SU-DHL-6 (cell line): ENCODE data around the gene RNASET2.

Source experiments
- H2AFZ ChIP-seq: fragments of 200-600 bp; sonication (generic); 2 replicates; pipeline ENCODE4 v1.6.1; 2014; ENCODE audit warnings: low read depth, mild to moderate bottlenecking, moderate library complexity, mixed read lengths, antibody characterized with exemption, low read length; ENCODE audit not compliant: severe bottlenecking
- H3F3A ChIP-seq: fragments of 200-600 bp; shearing (Covaris generic); 2 replicates; pipeline ENCODE4 v1.6.0; 2016; ENCODE audit warnings: antibody characterized with exemption, mild to moderate bottlenecking; ENCODE audit not compliant: insufficient read depth
- H3K27ac ChIP-seq: fragments of 200-600 bp; sonication (generic); 2 replicates; pipeline ENCODE4 v1.5.1; 2016; ENCODE audit warnings: low read depth, mild to moderate bottlenecking, low read length, moderate library complexity, mixed read lengths
- H3K27me3 ChIP-seq: fragments of 200-600 bp; sonication (generic), shearing (Covaris generic); 2 replicates; pipeline ENCODE4 v1.6.0; 2014; ENCODE audit warnings: mild to moderate bottlenecking, low read length
- H3K36me3 ChIP-seq: fragments of 200-600 bp; sonication (generic); 2 replicates; pipeline ENCODE4 v1.6.1; 2014; ENCODE audit warnings: mild to moderate bottlenecking, low read length, mixed read lengths
- H3K4me2 ChIP-seq: fragments of 300-600, 200-600 bp; shearing (Covaris generic), sonication (generic); 2 replicates; pipeline ENCODE4 v1.6.0; 2014; ENCODE audit warnings: low read length, low read depth, mild to moderate bottlenecking; ENCODE audit not compliant: poor library complexity, severe bottlenecking
- H3K4me3 ChIP-seq: fragments of 200-600 bp; sonication (generic); 2 replicates; pipeline ENCODE4 v1.5.1; 2014; ENCODE audit warnings: antibody characterized with exemption, low read length, mild to moderate bottlenecking, mixed read lengths; ENCODE audit not compliant: insufficient read depth, poor library complexity, severe bottlenecking
- H3K79me2 ChIP-seq: fragments of 200-600 bp; sonication (generic); 2 replicates; pipeline ENCODE4 v1.6.1; 2014; ENCODE audit warnings: mild to moderate bottlenecking, low read length, moderate library complexity; ENCODE audit not compliant: insufficient read depth
- H3K9ac ChIP-seq: fragments of 200-600 bp; sonication (generic); 2 replicates; pipeline ENCODE4 v1.7.0; 2014; ENCODE audit warnings: mild to moderate bottlenecking, low read length
- H3K9me2 ChIP-seq: fragments of 200-600 bp; sonication (generic); replicated peaks from 2 replicates; pipeline ENCODE4 v1.6.1; 2014; ENCODE audit warnings: low read length; ENCODE audit not compliant: insufficient read depth
- H3K9me3 ChIP-seq: fragments of 200-600 bp; sonication (generic); 2 replicates; pipeline ENCODE4 v1.6.1; 2014; ENCODE audit warnings: low read length, mixed read lengths; ENCODE audit not compliant: insufficient read depth
- H4K20me1 ChIP-seq: fragments of 200-600 bp; sonication (generic); 2 replicates; pipeline ENCODE4 v1.6.1; 2014; ENCODE audit warnings: low read depth, mild to moderate bottlenecking, antibody characterized with exemption, low read length, moderate library complexity, mixed read lengths
- CTCF ChIP-seq: fragments of 200-600 bp; sonication (generic); IDR thresholded peaks from one replicate; pipeline ENCODE4 v1.5.1; 2017; ENCODE audit warnings: antibody characterized with exemption, mild to moderate bottlenecking, low read length, moderate library complexity; ENCODE audit not compliant: insufficient read depth, poor library complexity, severe bottlenecking
- EZH2phosphoT487 ChIP-seq: fragments of 200-600 bp; sonication (generic), shearing (Covaris generic); conservative IDR thresholded peaks from 2 replicates; pipeline ENCODE4 v1.6.1; 2018; ENCODE audit warnings: mild to moderate bottlenecking, antibody characterized with exemption, low read length, moderate library complexity, mixed read lengths

RNASET2 gene

GRCh38 chr6:166946125-166946524, 10.2 kb downstream of the RNASET2 start:
- no peak overlapping the region for H3K4me3 ChIP-seq
- no peaks in the 10 kb centered on the region for H3K9me3 ChIP-seq
- H3K9me2 ChIP-seq = no peaks in the 10 kb centered on the region
- no peaks in the 10 kb centered on the region for H3K36me3 ChIP-seq
- H3K27ac ChIP-seq = no peak overlapping the region
- H3F3A ChIP-seq = no peaks in the 10 kb centered on the region
- H3K4me2 ChIP-seq = no peak overlapping the region
- TF ChIP-seq CTCF = no peak
- TF ChIP-seq EZH2phosphoT487 = no peak
- no peaks in the 10 kb centered on the region for H3K79me2 ChIP-seq
- H3K27me3 ChIP-seq = no peaks in the 10 kb centered on the region
- H3K9ac ChIP-seq = no peak overlapping the region
- no peak overlapping the region for H2AFZ ChIP-seq
- H4K20me1 ChIP-seq = no peaks in the 10 kb centered on the region

GRCh38 chr6:166944666-166945256, 11.6 kb downstream of the RNASET2 start:
- no peaks in the 10 kb centered on the region for H3K9me2 ChIP-seq
- no peak overlapping the region for H3K9ac ChIP-seq
- no peak overlapping the region for H3K4me2 ChIP-seq
- H3K36me3 ChIP-seq = no peaks in the 10 kb centered on the region
- H3K79me2 ChIP-seq = no peaks in the 10 kb centered on the region
- no peaks in the 10 kb centered on the region for H3K27me3 ChIP-seq
- H3K9me3 ChIP-seq = no peaks in the 10 kb centered on the region
- no peaks in the 10 kb centered on the region for H3F3A ChIP-seq
- no peak overlapping the region for H3K4me3 ChIP-seq
- no peak overlapping the region for H3K27ac ChIP-seq
- H2AFZ ChIP-seq = no peak overlapping the region
- H4K20me1 ChIP-seq = no peaks in the 10 kb centered on the region
- no peak for TF ChIP-seq CTCF
- TF ChIP-seq EZH2phosphoT487 = no peak

GRCh38 chr6:166942393-166943168, 13.8 kb downstream of the RNASET2 start:
- Histone ChIP-seq H3K4me2 (no peak overlapping the region), H4K20me1 (no peaks in the 10 kb centered on the region)

More at GRCh38 chr6:166942393-166943168, 13.8 kb downstream of the RNASET2 start:
- TF ChIP-seq EZH2phosphoT487 (no peak), CTCF (no peak)
- no peak overlapping the region for H3K27ac ChIP-seq
- H3K27me3 ChIP-seq = no peaks in the 10 kb centered on the region
- H3K9me3 ChIP-seq = no peaks in the 10 kb centered on the region
- no peaks in the 10 kb centered on the region for H3K9me2 ChIP-seq
- H3F3A ChIP-seq = no peaks in the 10 kb centered on the region
- no peaks in the 10 kb centered on the region for H3K79me2 ChIP-seq
- no peaks in the 10 kb centered on the region for H3K36me3 ChIP-seq
- no peak overlapping the region for H2AFZ ChIP-seq
- no peak overlapping the region for H3K4me3 ChIP-seq
- no peak overlapping the region for H3K9ac ChIP-seq
